Measurements from ENCODE around the gene PLXDC1. TPM values are rescaled to one million over a fixed set of nuclear protein-coding genes. Genes with fewer than 3 reads are reported as not detected.

The PLXDC1 gene
- total and polyA plus RNA-seq, 11 donors = 4.8 to 17.4 (median 13.3) TPM

DNA sequence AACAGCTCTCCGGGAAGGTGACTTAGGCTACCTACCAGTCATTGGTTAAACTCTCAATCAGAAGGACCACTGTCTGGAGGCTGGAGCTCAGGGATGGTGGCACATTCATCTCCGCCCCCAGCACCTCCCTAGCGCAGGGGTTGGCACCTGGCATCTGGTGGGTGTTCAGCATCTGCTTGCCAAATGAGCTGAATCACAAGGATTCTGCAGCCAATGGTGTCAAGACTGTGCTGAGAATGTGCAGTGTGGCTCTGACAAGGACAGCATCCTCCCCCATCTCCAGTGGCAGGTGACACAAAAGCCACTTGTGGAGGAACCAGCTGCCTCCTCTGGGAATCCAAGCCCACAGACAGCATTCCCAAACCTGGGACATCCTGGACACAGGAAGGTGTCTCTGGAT is 35.2 kb downstream of the PLXDC1 start:
- intact Hi-C loops (cut with DNase I) = no loop called here
- no peak for ATAC-seq
- Histone ChIP-seq H3K36me3 (no peaks in the 10 kb centered on the region), H3K4me3 (no peak overlapping the region), H3K27me3 (no peaks in the 10 kb centered on the region), H3K9me3 (no peaks in the 10 kb centered on the region), H3K4me1 (peaks cover 0 to 8% (median 0%) of the 10 kb centered on the region in 12 donors), H3K27ac (no peak overlapping the region)
- WGBS, 4 donors = 63 to 80% (median 79%) methylated on average over 3 of the region's 3 CpGs
- TF ChIP-seq, protein P1, sequence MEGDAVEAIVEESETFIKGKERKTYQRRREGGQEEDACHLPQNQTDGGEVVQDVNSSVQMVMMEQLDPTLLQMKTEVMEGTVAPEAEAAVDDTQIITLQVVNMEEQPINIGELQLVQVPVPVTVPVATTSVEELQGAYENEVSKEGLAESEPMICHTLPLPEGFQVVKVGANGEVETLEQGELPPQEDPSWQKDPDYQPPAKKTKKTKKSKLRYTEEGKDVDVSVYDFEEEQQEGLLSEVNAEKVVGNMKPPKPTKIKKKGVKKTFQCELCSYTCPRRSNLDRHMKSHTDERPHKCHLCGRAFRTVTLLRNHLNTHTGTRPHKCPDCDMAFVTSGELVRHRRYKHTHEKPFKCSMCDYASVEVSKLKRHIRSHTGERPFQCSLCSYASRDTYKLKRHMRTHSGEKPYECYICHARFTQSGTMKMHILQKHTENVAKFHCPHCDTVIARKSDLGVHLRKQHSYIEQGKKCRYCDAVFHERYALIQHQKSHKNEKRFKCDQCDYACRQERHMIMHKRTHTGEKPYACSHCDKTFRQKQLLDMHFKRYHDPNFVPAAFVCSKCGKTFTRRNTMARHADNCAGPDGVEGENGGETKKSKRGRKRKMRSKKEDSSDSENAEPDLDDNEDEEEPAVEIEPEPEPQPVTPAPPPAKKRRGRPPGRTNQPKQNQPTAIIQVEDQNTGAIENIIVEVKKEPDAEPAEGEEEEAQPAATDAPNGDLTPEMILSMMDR (IDR thresholded peaks at IDR 0.05) = no peak
- no peak for TF ChIP-seq POLR2A (IDR thresholded peaks at IDR 0.05)
- DNase-seq = peak in 1 of 5 donors; percentile 11

- ATAC-seq (peak in 1 of 4 donors; percentile 32), DNase-seq (peak in 1 of 5 donors; percentile 19)
- H3K4me3 ChIP-seq = no peak overlapping the region
- TF ChIP-seq POLR2A (IDR thresholded peaks at IDR 0.05) = no peak
- TF ChIP-seq, protein P1 (IDR thresholded peaks at IDR 0.05) = no peak
- H3K27ac ChIP-seq = peak overlapping the region in 1 of 12 donors; percentile 66
- peaks cover 0 to 8% (median 0%) of the 10 kb centered on the region in 12 donors for H3K4me1 ChIP-seq
- WGBS, 4 donors = 59 to 72% (median 64%) methylated on average over 5 of the region's 5 CpGs
- no peaks in the 10 kb centered on the region for H3K36me3 ChIP-seq
- H3K9me3 ChIP-seq = no peaks in the 10 kb centered on the region
- intact Hi-C loops (cut with DNase I) = no loop called here
- no peaks in the 10 kb centered on the region for H3K27me3 ChIP-seq
Measured at GRCh38 chr17:39115135-39115534, 36.3 kb downstream of the PLXDC1 start.

- DNase-seq = no peak
- intact Hi-C loops (cut with DNase I) = no loop called here
- TF ChIP-seq, protein P1 (IDR thresholded peaks at IDR 0.05) = no peak
- peak overlapping the region in 1 of 12 donors; percentile 66 for H3K27ac ChIP-seq
- H3K27me3 ChIP-seq = no peaks in the 10 kb centered on the region
- 66 to 80% (median 73%) methylated on average over 14 of the region's 14 CpGs for WGBS, 4 donors
- ATAC-seq = no peak
- peaks cover 0 to 8% (median 0%) of the 10 kb centered on the region in 12 donors for H3K4me1 ChIP-seq
- H3K4me3 ChIP-seq = no peak overlapping the region
- H3K36me3 ChIP-seq = no peaks in the 10 kb centered on the region
- no peaks in the 10 kb centered on the region for H3K9me3 ChIP-seq
Measured at GRCh38 chr17:39114723-39115122, 36.7 kb downstream of the PLXDC1 start.

DNA sequence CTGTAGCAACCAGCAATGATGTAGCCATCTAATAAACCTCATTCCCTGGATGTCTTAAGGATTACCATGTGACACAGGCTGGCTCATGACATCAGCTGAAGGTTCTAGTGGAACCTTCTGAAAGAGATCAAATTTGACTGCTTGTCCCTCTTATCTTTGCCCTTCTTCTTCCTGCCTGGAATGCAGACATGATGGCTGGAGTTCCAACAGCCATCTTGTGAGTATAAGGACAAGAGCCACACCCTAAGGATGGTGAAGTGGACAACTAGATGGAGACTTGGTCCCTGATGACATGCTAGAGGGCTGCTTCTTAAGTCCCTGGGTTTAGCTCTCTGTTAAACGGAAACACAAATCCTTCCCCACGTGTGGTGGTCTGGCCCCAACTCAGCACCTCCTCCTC is 37.6 kb downstream of the PLXDC1 start:
- WGBS, 4 donors = 80 to 95% (median 82%) methylated on average over 2 of the region's 2 CpGs
- no peak overlapping the region for H3K4me3 ChIP-seq
- no peaks in the 10 kb centered on the region for H3K36me3 ChIP-seq
- peaks cover 0 to 6% (median 0%) of the 10 kb centered on the region in 12 donors for H3K4me1 ChIP-seq
- ATAC-seq (no peak), DNase-seq (no peak)
- no peaks in the 10 kb centered on the region for H3K9me3 ChIP-seq
- intact Hi-C loops (cut with DNase I) = no loop called here
- no peak overlapping the region for H3K27ac ChIP-seq
- TF ChIP-seq, protein P1 (IDR thresholded peaks at IDR 0.05) = no peak
- no peak for TF ChIP-seq POLR2A (IDR thresholded peaks at IDR 0.05)
- H3K27me3 ChIP-seq = no peaks in the 10 kb centered on the region
